ENCODE data around the gene RGPD6.
"Not testable (repeated sequence)": the region's sequence is repeated elsewhere in the genome, so short reads cannot be mapped to it uniquely, and the experiment has no call there.

The RGPD6 gene

DNA sequence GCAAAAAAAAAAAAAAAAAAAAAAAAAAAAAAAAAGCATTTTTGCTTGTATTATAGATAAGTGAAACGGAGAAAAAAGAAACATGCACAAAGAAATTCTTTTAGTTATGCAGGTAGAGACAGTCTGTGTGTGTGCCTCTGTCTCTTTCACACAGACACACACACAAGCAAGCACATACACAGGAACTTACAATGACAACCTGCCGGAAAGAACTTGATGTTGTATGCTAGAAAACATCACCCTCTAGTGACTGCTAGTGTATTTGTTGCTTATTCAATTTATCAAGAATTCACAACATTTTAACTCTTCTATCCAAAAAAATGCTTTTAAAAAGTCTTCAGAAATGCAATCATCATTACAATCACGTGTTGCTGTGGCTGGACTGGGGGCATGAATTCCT, 95.8 kb downstream of the RGPD6 start:
- in situ Hi-C loops (cut with HindIII; ENCODE audit: low sequenced_read_pairs) = not testable (repeated sequence)

DNA sequence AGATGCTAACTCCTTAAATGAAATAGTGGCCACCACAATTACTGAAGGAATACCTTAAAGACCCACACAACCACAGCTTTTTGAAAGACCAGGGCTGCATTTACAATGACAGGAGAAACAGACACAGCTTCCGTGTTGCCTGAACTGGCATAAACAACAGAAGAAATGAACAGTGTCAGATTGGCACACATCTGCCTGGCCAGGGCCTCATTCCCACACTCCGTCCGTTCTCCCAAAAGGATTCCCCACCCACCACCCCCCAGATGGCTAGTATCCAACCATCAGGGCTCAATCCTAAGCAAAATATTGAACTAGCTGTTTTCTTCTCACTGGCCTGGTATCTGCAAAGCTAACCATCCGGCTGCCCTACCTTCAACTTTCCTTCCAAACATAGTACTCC, 96.9 kb downstream of the RGPD6 start:
- in situ Hi-C loops (cut with HindIII; ENCODE audit: low sequenced_read_pairs) = not testable (repeated sequence)

DNA sequence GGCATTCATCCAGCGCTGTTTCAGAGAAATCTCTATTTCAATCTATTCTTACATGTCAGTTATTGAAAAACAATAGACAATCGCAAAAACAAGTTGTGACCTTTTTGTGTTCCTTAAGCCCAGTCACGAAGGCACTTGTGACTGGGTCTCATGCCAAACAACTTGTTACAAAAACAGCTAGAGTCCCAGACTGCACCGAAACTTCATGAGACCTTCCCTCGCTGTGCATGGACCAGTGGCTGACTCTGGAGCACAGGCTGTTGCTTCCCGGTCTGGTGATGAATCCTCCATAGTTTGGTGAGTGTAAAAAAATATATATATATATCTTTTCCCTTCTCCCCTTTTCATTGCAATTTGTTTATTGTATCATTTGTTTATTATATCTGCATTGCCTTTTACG, 99.7 kb downstream of the RGPD6 start:
- in situ Hi-C loops (cut with HindIII; ENCODE audit: low sequenced_read_pairs) = not testable (repeated sequence)

DNA sequence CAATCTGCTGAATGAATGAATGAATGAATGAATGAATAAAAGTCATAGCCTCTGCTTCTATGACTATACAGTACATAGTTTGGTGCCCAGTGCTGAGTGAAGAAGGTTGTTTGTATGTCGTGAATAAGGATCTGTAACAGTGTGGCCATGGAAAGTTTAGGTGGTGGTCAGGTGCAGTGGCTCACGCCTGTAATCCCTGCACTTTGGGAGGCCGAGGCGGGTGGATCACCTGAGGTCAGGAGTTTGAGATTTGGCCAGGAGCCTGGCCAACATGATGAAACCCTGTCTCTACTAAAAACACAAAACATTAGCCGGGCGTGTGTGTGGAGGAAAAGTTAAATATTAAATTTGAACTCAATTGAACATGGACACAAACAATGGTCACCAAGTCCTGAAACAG, 100.1 kb downstream of the RGPD6 start:
- in situ Hi-C loops (cut with HindIII; ENCODE audit: low sequenced_read_pairs) = not testable (repeated sequence)

DNA sequence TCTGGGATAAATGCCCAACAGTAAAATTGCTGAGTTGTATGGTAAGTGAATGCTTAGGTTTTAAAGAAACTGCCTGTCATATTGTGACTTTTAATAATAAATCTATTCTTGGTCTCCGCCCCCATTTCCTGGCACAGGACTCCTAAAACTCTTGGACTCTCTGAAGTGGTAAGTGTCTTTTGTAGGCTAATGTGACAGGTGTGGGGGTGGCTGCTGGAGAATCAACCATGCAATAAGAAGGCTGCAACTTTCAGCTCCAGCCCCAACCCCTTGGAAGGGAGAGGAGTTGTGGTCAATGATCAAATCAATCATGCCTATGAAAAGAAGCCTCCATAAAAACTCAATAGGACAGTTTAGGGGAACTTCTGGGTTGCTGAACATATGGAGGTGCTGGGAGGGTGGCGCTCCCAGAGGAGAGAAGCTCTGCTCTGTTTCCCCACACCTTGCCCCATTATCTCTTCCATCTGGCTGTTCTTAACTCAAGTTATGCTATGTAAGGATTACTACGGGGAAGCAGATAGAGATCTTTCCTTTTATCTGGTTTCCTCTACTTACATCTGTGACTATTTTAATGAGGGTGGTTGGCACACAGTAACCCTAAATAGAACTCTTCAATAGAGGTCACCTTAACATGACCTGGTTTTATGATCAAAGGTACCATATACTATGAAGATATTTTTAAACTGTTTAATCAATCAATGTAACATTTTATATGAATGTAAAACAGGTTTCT, 101.2 kb downstream of the RGPD6 start:
- in situ Hi-C loops (cut with HindIII; ENCODE audit: low sequenced_read_pairs) = not testable (repeated sequence)

DNA sequence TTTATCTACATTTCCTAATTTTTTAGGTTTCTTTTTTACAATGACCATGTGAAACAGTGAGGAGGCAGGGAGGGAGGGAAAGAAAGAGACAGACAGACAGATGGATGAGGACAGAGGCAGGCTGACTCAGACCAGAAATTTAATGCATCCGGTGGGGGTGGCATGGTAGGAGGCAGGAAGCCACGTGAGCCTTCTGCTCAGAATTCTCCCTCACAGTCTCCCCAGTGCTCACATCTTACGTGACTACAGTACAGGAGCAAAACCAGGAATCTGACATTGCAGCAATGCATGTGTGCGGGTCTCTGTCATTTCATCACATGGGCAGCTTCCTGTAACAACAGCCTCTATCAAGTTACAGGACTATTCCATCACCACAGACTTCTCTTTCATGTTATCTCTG, 102.1 kb downstream of the RGPD6 start:
- in situ Hi-C loops (cut with HindIII; ENCODE audit: low sequenced_read_pairs) = not testable (repeated sequence)

DNA sequence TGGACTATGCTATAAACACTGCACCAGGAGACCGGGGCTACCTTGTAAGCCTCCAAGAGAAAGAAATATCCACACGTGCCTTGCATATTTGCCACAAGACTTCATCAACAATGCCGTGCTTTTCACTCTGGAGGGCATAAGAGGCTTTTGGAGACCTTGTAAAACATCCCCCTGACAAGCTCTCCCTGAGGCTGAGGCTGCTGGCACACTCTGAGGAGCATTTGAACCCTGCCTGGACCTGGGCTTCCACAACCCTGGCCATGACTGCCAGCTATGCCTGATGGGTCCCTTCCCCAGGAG, 104.0 kb downstream of the RGPD6 start:
- in situ Hi-C loops (cut with HindIII; ENCODE audit: low sequenced_read_pairs) = not testable (repeated sequence)

DNA sequence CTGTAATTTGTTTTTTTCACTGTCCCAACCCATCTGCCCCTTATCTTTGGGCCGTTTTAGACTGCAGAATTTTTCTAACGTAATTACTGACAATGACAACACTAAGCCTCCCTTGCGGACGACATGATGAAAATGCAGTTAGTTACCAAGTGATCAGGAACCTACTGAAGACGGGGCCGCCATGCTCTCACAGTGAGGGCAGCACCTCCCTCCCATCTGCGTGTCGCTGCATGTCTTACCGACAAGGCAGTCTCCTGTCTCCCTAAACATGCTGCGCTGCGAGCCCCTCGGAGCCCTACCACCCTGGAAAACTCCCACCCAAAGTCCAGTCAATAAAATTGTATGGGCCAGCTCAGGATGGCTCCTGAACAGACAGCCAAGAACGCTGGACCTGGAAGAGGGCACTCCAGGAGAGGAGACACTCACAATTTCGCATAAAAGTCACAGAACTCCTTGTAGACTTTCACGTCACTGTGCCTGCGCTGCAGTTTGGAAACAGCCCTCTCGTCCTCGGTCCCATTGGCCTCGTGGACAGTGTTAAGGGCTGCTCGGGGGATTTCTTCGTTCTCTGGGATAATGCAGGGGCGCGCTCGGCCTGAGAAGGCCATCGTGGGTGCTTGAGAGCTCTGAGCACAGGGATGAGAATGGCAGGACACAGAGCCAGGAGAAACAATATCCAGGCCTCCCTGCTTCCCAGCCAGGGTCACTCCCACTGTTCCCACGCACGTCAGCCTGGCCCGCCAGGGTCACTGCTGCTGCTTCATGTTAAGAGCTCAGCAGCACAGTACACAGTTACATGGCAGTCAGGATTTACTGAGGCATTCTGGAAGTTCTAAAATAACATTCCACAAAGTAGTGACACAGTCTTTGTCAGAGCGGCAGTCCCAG, 104.6 kb downstream of the RGPD6 start, which contains the start of gene LIMS4:
TSS of gene LIMS4 (minus strand) at position 646 of the 888 bp plus-strand sequence. CDS start at position 608, 38 bp downstream.
- in situ Hi-C loops (cut with HindIII; ENCODE audit: low sequenced_read_pairs) = not testable (repeated sequence)

DNA sequence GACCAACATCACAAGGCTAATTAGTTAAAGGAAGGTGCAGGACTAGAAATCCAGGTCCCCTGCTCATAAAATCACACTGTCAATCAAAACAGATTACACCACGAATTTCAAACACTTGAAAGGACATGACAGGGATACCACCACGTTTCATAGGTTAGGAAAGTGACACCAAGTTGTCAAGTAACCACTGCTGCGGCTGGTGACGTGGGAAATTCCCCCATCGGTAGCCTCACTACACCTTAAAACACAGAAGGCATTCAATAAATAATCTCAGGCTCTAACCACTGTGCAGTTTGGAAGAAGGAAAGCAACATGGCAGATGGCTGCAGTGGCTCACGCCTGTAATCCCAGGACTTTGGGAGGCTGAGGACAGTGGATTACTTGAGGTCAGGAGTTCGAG, 108.1 kb downstream of the RGPD6 start:
- in situ Hi-C loops (cut with HindIII; ENCODE audit: low sequenced_read_pairs) = not testable (repeated sequence)

DNA sequence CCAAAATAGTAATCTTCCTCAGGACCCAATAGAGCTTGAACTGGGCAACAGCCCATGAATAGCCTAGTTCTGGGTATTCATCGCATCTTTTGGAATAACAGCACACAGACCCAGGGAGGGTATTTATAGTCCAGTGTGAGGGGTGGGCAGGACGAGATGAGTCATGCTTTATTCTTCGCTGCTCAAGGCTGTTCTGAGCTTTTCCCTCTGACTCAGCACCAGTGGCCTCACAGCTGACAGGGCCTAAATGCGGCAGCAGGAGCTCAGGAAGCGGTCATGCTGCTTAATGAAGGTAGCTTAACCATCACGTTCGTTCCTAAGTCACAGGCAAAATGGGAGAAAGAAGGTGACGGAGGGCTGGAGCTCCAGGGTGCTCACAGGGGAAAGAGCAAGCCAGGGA, 111.7 kb downstream of the RGPD6 start:
- in situ Hi-C loops (cut with HindIII; ENCODE audit: low sequenced_read_pairs) = not testable (repeated sequence)
